ENCODE measurements around the gene AGFG2. TPM values are rescaled to one million over a fixed set of nuclear protein-coding genes. Genes with fewer than 3 reads are reported as not detected.

The AGFG2 gene
- total RNA-seq, 1 experiment from 2014 or later = 15.3 TPM

DNA sequence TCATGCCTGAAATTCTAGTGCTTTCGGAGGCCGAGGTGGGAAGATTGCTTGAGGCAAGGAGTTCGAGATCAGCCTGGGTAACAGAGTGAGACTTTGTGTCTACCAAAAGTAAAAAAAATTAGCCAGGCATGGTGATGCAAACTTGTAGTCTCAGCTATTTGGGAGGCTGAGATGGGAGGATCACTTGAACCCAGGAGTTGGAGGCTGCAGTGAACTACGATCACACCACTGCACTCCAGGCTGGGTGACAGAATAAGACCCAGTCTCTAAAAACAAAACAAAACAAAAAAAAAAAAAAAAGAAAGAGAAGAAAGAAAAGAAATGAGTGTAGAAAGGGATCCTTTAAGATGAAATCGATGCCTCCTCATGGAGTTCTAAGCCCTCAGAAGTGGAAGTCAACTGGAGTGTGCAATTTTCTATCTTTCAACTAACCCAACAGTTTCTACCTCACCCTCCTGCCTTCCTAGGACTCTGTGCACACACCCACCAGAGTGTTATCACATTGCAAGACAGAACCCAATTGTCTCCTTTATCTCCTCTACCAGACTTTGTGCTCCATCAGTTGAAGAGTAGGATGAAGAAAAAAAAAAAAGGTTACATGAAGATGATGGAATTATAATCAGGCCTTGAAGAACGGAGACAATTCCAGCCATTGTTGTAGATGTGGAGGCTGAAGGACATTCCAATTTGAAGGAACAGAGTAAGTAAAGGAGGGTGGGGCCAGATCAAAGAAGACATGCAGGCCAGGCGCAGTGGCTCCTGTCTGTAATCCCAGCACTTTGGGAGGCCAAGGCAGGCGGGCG, 28.4 kb upstream of the AGFG2 start:
- ChIA-PET CTCF (no interaction called here), POLR2A (ENCODE audit: low non-redundant PET) (no interaction called here)
- intact Hi-C loops (cut with micrococcal nuclease; ENCODE audit: unreplicated experiment) = no loop called here
- no peak overlapping the region for H3K27ac ChIP-seq (ENCODE audit: low read depth, low read length, poor library complexity, severe bottlenecking)
- no peak for DNase-seq (ENCODE audit: low spot score)
- no peaks in the 10 kb centered on the region for H3K36me3 ChIP-seq (ENCODE audit: insufficient read depth, low read length, poor library complexity, severe bottlenecking)
- no peaks in the 10 kb centered on the region for H3K27me3 ChIP-seq (replicated peaks; ENCODE audit: insufficient read depth, low read depth, low read length, poor library complexity)
- no peak overlapping the region for H3K4me3 ChIP-seq (ENCODE audit: low read depth, low read length, poor library complexity, severe bottlenecking)
- BruUV-seq (replicated peaks) = no TSS peak
- H3K9me3 ChIP-seq (ENCODE audit: low read depth, low read length, poor library complexity, severe bottlenecking) = no peaks in the 10 kb centered on the region
- peaks cover 16% of the 10 kb centered on the region for H3K4me1 ChIP-seq (ENCODE audit: insufficient read depth, low read length, poor library complexity, severe bottlenecking)
- no peak for TF ChIP-seq EZH2 (IDR thresholded peaks at IDR 0.05; ENCODE audit: borderline replicate concordance, low read depth, low read length, poor library complexity, severe bottlenecking)
- TF ChIP-seq, protein P1, sequence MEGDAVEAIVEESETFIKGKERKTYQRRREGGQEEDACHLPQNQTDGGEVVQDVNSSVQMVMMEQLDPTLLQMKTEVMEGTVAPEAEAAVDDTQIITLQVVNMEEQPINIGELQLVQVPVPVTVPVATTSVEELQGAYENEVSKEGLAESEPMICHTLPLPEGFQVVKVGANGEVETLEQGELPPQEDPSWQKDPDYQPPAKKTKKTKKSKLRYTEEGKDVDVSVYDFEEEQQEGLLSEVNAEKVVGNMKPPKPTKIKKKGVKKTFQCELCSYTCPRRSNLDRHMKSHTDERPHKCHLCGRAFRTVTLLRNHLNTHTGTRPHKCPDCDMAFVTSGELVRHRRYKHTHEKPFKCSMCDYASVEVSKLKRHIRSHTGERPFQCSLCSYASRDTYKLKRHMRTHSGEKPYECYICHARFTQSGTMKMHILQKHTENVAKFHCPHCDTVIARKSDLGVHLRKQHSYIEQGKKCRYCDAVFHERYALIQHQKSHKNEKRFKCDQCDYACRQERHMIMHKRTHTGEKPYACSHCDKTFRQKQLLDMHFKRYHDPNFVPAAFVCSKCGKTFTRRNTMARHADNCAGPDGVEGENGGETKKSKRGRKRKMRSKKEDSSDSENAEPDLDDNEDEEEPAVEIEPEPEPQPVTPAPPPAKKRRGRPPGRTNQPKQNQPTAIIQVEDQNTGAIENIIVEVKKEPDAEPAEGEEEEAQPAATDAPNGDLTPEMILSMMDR (conservative IDR thresholded peaks at IDR 0.05; ENCODE audit: low read depth, low read length) = no peak

DNA sequence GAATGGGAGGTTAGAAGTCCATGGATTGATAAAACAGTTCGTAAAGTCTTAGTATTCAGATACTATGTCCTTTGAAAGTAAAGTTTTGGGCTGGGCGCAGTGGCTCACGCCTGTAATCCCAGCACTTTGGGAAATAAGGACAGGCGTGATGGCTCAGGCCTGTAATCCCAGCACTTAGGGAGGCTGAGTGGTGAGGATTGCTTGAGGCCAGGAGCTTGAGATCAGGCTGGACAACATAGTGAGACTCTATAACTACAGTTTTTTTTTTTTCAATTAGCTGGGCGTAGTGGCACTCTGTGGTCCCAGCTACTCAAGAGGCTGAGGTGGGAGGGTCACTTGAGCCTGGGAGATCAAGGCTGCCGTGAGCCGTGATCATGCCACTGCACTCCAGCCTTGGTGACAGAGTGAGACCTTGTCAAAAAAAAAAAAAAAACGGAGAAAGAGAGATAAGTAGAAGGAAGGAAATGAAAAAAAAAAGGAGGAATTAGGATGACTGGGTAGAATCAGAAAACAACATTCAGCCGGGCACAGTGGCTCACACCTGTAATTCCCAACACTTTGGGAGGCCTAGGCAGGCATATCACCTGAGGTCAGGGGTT, 25.7 kb upstream of the AGFG2 start:
- H3K4me1 ChIP-seq (ENCODE audit: insufficient read depth, low read length, poor library complexity, severe bottlenecking) = peaks cover 21% of the 10 kb centered on the region
- no peak overlapping the region for H3K27ac ChIP-seq (ENCODE audit: low read depth, low read length, poor library complexity, severe bottlenecking)
- no peak for DNase-seq (ENCODE audit: low spot score)
- CTCF ChIA-PET = interaction anchor here (0.7 kb wide), 1 partner anchor 46 kb away, joined by 7 read pairs; no protein-coding TSS in a partner anchor
- intact Hi-C loops (cut with micrococcal nuclease; ENCODE audit: unreplicated experiment) = no loop called here
- TF ChIP-seq, protein P1 (conservative IDR thresholded peaks at IDR 0.05; ENCODE audit: low read depth, low read length) = no peak
- no peak for TF ChIP-seq EZH2 (IDR thresholded peaks at IDR 0.05; ENCODE audit: borderline replicate concordance, low read depth, low read length, poor library complexity, severe bottlenecking)
- no peaks in the 10 kb centered on the region for H3K9me3 ChIP-seq (ENCODE audit: low read depth, low read length, poor library complexity, severe bottlenecking)
- BruUV-seq (replicated peaks) = no TSS peak
- H3K36me3 ChIP-seq (ENCODE audit: insufficient read depth, low read length, poor library complexity, severe bottlenecking) = no peaks in the 10 kb centered on the region
- no peaks in the 10 kb centered on the region for H3K27me3 ChIP-seq (replicated peaks; ENCODE audit: insufficient read depth, low read depth, low read length, poor library complexity)
- POLR2A ChIA-PET (ENCODE audit: low non-redundant PET) = no interaction called here
- no peak overlapping the region for H3K4me3 ChIP-seq (ENCODE audit: low read depth, low read length, poor library complexity, severe bottlenecking)

DNA sequence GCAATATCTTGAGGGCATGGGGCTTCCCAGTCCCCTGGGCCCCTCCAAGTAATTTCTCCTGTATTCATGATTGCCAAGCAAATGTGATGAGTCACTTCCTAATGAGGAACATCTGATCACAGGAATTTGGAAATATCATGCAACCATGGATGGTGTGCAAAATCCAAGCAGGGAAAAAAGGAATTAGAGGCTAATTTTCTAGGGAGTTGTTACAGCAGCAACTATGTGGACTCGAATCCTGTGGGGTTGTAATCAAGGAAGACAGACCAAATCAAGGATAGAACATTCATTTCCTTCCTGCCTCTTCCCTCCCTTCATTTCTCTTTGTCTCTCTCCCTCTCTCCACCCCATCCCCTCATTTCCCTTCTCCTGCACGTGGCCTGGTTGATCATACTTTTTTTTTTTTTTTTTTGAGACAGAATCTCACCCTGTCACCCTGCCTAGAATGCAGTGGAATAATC, 23.9 kb upstream of the AGFG2 start:
- no TSS peak for BruUV-seq (replicated peaks)
- no peaks in the 10 kb centered on the region for H3K9me3 ChIP-seq (ENCODE audit: low read depth, low read length, poor library complexity, severe bottlenecking)
- peaks cover 16% of the 10 kb centered on the region for H3K4me1 ChIP-seq (ENCODE audit: insufficient read depth, low read length, poor library complexity, severe bottlenecking)
- ChIA-PET POLR2A (ENCODE audit: low non-redundant PET) (no interaction called here), CTCF (no interaction called here)
- DNase-seq (ENCODE audit: low spot score) = peak; percentile 89
- H3K36me3 ChIP-seq (ENCODE audit: insufficient read depth, low read length, poor library complexity, severe bottlenecking) = no peaks in the 10 kb centered on the region
- TF ChIP-seq, protein P1 (conservative IDR thresholded peaks at IDR 0.05; ENCODE audit: low read depth, low read length) = no peak
- no peak for TF ChIP-seq EZH2 (IDR thresholded peaks at IDR 0.05; ENCODE audit: borderline replicate concordance, low read depth, low read length, poor library complexity, severe bottlenecking)
- H3K4me3 ChIP-seq (ENCODE audit: low read depth, low read length, poor library complexity, severe bottlenecking) = no peak overlapping the region
- peak overlapping the region; percentile 73 for H3K27ac ChIP-seq (ENCODE audit: low read depth, low read length, poor library complexity, severe bottlenecking)
- intact Hi-C loops (cut with micrococcal nuclease; ENCODE audit: unreplicated experiment) = loop anchor here (2.0 kb wide), 1 partner anchor 42 kb away; no protein-coding TSS in a partner anchor
- H3K27me3 ChIP-seq (replicated peaks; ENCODE audit: insufficient read depth, low read depth, low read length, poor library complexity) = no peaks in the 10 kb centered on the region

Data from A673 (cell line).